Transverse colon (tissue), 4 donors: Measurements from ENCODE around the gene STRIP1.

ENCODE experiments used
- CTCF ChIP-seq, 5 experiments: fragments of 200-600 bp in 3 of 5; fragments of 450-650 bp in 2 of 5; sonication (generic) in 3 of 5; IDR thresholded peaks; 1 replicate in 2 of 5; 2 replicates in 3 of 5; pipeline ENCODE4 v1.5.1; 2016 to 2017; ENCODE audit warnings: antibody characterized with exemption in 5 of 5, inconsistent platforms in 3 of 5, mild to moderate bottlenecking in 2 of 5, moderate library complexity in 1 of 5
- EP300 ChIP-seq: sonication (generic); formaldehyde crosslinking; IDR thresholded peaks from one replicate; pipeline ENCODE4 v1.6.1; 2017; ENCODE audit warnings: antibody characterized with exemption, low read depth
- POLR2A ChIP-seq: fragments of 450-650 bp; IDR thresholded peaks from one replicate; pipeline ENCODE4 v1.6.1; 2016; ENCODE audit warnings: antibody characterized with exemption, mild to moderate bottlenecking, moderate library complexity
- POLR2AphosphoS5 ChIP-seq, 3 donors: sonication (generic); formaldehyde crosslinking; IDR thresholded peaks; one replicate each; pipeline ENCODE4 v1.6.1; 2016; ENCODE audit warnings: antibody characterized with exemption in 3 of 3

DNA sequence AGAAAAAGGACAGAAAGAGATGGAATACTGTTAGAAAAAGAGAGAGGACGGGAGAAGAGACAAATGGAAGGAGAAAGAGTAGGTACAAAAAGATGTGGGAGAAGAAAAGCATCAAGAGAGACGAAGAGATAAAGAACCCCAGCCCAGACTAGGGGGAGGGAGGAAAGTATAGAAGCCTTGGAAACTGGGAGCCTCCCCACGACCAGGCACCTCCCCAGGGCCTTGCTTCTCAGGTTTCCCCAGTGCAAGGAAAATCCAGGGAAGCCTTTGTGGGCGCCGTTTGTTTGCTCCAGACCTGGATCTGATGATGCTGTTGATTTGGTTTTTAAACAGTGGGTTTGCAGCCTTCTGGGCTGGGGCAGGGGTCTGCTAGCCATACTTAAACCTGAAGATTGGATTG lies 51.2 kb downstream of the STRIP1 start:
- TF ChIP-seq CTCF (IDR thresholded peaks at IDR 0.05): no peak
- TF ChIP-seq POLR2A: no peak
- no peak for TF ChIP-seq POLR2AphosphoS5 (IDR thresholded peaks at IDR 0.05)
- TF ChIP-seq EP300: no peak
